ENCODE data around the gene EYA2.
"Not testable (repeated sequence)": the region's sequence is repeated elsewhere in the genome, so short reads cannot be mapped to it uniquely, and the experiment has no call there.

The EYA2 gene

DNA sequence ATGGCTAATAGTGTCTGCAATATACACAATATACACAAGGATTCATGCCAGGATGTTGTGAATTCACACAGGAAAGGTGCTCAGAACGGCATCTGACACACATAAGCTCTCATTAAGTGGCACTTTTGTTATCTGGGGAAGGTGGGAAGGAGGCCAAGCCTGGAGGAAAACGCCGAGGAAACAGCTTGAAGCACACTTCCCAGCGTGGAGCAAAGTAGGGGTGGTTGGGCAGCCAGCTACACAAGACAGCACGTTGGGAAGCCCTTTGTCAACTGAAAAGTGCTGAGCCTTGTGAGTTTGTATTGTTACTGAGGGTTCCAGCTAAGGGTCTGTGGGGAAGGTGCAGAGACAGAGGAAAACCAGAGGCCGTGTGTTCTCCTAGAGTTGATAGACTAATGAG, 280.9 kb downstream of the EYA2 start:
- DNase-seq (ENCODE audit: low read depth), result no peak

DNA sequence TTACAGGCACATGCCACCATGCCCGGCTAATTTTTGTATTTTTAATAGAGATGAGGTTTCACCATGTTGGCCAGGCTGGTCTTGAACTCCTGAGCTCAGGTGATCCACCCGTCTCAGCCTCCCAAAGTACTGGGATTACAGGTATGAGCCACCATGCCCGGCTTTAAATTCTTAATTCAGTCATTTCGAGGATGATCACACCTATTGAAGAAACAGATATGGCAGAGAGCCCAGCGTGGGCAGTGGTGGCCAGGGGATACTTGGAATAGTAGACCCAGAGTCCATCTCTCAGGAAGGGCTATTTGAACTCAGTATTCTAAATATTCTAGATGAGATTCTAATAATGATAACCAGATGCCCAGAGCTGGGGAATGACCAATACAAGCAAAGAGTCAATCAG, 281.6 kb downstream of the EYA2 start:
- DNase-seq (ENCODE audit: low read depth), result not testable (repeated sequence)

DNA sequence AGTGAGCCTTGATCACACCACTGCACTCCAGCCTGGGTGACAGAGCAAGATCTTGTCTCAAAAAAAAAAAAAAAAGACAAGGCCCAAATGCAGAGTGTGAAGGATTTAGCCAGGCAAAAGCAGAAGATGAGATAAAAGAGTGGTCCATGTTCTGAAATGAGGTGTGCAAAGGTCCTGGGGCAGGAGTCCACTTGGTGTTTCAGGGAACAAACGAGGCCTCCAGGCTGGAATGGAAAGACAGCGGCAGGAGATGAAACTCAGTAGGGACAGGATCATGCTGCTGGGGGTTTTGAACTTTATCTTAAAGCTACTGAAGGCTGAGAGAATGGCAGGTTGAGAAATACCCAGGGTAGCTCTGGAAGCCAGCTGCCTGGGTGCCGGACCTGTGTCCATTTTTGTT, 283.6 kb downstream of the EYA2 start:
- no peak for DNase-seq (ENCODE audit: low read depth)

DNA sequence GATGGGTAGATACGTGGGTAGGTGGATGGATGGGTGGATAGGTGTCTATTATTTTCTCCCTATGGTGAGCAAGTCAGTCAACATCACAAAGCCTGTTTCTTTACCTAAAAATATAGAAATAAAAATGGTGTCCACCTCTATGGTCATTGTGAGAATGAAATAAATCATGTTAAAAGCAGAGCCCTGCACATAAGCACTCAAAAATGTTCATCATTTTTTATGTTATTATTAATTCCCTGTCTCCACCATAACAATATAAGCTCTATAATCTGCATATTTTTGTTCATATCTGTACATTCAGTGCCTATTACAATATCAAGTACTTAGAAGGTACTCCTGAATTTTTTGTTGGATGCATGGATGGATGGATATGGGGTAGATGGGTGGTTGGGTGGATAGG, 284.2 kb downstream of the EYA2 start:
- DNase-seq (ENCODE audit: low read depth), result no peak

DNA sequence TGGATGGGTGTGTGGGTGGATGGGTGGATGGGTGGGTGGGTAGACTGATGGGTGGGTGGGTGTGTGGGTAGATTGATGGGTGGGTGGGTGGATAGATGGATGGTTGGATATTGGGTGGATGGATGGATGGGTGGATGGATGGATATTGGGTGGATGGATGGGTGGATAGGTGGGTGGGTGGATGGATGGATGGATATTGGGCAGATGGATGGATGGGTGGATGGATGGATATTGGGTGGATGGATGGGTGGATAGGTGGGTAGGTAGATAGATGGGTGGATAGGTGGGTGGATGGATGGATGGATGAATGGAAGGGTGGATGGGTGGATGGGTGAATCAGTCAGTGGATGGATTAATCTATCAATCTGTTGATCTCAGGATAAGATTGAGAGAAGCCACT, 284.6 kb downstream of the EYA2 start:
- no peak for DNase-seq (ENCODE audit: low read depth)

DNA sequence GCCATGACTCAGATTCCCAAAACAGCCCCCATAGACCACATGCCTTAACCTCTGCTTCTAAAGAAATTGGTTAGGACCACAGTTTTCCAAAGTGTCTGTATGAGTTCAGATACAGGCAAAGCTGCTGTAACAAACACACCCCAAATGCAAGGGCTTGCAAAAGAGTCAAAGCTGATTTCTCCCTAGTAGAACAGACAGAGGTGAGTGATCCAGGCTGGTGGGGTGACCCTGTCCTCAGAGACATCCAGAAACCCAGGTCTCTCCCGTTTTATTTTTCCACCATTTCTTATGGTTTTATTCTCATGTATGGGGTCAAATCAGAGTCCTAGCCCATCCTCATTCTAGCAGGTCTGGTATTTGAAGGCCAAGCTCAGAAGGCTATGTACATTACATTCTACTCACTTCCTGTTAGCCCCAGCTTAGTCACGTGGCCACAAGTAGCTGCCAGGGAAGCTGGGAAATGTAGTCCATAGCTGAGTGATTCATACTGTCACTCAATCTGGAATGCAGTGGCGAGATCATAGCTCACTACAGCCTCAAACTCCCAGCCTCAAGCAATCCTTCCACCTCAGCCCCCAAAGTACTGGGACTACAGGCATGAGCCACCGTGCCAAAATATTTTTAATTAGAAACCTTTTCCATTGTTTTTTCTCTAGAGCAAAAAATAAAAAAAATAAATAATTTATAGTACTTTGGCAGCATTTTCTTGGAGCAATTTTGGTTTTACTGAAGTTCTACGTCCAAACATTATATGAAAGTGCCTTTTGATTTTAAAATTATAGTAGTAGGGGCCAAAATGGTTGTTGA, 286.6 kb downstream of the EYA2 start:
- peak; percentile 98 for DNase-seq (ENCODE audit: low read depth)

DNA sequence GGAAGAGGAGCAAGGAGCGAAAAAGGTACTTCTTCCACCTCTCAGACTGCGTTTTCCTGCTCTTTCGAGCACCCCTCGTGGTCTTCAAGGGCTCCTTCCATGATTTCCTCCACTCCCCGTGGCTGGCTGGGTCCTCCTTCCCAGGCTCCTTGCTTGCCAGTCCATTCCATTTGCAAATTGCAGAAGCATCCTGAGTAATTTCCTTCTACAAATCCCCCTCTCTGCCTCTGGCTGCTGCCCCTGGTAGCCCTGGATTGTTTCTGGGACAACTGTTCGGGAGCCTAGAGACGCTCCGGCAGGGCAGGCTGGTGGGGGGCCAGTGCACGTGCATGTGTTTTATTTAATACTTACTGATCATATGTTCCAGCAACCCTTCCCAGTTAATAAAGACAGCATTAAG, 288.7 kb downstream of the EYA2 start:
- DNase-seq (ENCODE audit: low read depth), result no peak

DNA sequence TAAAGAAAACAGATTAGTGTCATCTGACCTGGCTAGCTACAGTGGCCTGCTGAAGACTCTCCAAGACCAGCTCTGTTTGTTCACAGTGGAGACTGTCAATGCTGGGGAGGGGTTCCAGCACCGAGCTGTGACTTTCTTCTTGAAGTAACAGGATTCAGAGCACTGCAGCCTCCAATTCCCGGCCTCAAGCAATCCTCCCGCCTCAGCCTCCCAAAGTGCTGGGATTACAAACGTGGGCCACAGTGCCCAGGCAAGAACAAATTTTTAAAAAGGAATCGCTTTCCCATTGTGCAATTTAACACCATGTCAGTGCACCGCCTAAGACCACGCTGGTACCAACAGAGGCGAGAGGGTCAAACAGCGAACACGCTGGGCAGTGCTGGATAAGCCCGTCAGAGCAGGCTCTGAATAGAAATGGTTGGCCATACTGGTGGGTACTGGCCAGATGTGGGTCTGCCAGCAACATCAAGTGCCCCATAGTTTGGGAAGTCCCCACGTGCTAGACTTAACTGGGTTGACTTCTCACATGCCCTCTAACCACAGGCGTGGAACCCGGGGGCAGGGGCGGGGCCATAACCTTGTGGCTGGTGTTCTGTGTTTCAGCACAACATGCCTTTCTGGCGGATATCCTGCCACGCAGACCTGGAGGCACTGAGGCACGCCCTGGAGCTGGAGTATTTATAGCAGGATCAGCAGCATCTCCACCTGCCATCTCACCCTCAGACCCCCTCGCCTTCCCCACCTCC, 293.0 kb downstream of the EYA2 start:
- DNase-seq (ENCODE audit: low read depth), result no peak

DNA sequence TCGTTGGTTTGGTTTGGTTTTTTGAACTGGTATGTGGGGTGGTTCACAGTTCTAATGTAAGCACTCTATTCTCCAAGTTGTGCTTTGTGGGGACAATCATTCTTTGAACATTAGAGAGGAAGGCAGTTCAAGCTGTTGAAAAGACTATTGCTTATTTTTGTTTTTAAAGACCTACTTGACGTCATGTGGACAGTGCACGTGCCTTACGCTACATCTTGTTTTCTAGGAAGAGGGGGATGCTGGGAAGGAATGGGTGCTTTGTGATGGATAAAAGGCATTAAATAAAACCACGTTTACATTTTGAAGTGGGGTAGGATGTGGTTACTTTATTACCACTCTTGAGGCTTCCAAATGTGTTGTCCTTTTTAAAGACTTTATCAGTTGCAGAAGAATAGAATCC, 293.9 kb downstream of the EYA2 start:
- no peak for DNase-seq (ENCODE audit: low read depth)

DNA sequence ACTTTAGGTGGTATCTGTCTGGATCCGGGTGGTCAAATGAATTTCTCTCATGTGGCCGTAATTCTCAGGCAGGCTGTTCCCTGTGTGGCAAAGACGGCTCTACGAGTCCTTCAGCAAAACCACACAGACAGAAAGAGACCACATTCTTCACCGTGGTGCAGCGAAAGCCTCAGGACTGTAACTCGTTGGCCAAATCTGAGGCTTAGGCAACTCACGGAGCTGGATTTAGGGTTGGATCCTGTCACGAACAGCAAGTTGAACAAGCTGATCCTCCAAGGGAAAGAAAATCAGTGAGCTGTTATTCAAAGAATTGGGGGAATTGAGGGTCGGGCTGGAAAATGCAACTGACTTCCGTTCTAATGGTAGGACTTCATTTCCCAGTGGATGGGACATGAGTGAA, 294.4 kb downstream of the EYA2 start:
- no peak for DNase-seq (ENCODE audit: low read depth)

DNA sequence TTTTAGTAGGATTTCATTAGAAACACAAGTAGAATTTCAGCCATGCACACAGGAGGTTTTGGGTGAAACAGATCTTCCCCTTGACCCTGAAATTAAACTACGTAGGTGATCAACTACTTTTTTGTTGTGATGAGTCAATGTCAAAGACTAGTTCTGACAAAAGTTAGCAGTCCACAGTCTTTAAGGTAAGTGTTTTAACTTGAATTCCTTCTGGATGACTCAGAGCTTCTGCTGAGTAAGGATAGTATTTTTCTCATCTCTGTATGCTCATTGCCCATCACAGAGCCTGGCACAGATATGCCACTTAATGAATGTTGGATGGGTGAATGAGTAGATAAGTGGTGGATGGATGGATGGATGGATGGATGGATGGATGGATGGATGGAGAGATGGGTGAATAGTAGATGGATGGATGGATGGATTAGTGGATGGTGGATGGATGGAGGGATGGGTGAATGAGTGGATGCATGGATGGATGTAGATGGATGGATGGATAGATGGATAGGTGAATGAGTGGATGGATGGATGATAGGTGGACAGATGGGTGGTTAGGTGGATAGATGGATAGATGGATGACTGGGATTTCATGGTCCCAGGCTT, 296.5 kb downstream of the EYA2 start:
- peak; percentile 88 for DNase-seq (ENCODE audit: low read depth)

DNA sequence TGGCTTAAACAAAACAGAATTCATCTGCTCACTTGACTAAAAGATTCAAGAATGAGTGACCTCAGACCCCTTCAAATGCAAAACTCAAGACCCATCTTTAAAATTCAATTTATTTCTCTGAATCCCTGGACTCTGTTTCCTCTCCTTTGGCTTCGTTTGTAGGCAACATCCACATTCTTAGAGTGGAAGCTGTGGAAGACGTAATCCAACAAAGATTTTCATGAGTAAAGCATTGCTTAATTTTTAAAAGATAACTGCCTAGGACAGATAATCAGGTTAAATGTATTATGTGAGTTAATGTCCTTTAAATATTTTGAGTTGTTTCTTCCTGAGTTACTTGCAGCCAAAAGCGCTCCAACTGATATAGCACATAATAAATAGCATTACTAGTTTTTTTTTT, 297.3 kb downstream of the EYA2 start:
- DNase-seq (ENCODE audit: low read depth), result no peak

DNA sequence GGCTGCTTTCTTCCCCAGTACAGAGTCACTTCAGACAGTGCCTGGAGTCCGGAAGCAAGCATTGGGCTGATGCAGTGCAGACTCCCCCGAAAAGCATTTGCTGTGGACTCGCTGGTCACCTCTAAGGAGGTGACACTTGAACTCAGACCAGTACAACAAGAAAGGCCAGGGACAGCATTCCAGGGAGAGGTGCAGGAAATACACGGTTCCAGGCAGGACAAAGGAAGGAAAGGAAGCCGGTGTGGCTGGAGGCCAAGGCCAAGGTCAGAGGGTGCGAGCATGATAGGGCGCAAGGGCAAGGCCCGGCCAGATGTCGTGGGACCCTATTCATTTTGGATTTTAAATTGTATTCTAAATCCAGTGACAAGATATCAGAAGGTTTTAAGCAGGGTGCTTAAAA, 300.9 kb downstream of the EYA2 start:
- no peak for DNase-seq (ENCODE audit: low read depth)

DNA sequence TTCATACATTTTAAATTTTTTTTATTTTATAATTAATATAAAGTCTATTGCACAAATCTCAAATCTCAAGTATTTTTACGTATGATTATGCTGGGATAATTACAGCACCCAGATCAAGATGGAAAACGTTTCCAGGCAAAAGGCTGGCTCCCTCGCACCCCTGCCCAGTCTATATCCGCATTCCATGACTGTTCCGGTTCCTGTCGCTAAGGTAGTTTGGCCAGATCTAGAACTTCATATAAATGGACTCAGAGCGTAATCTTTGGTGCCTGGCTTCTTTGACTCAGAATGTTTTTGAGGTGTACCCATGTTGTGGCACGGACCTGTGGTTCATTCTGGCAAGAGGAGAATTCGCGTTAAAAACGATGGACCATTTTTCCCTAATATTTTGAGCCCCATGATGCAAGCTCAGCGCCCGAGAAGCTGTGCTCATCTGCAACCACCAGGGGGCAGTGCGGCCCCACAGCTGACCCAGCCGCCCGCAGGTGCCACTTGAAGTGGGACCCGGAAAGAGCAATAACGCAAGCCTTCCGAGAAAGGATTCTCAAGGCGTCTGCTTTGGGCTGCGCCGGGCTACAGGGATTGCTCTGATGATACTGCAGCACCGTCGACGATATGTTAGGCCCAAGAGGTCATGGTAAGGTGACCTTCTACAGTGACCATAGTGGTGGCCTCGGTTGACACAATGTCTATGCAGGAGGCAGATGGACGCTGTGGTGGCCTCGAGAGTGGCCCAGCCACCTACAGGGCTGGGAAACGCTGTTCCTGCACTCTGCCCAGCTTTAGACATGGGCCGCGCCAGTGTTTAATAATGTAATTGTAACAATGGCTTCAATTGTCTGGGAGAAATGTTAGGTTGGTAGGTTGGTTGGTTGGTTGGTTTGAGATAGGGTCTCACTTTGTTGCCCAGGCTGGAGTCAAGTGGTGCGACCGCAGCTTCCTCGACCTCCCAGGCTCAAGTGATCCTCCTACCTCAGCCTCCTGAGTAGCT, 301.7 kb downstream of the EYA2 start:
- peak; percentile 79 for DNase-seq (ENCODE audit: low read depth)

DNA sequence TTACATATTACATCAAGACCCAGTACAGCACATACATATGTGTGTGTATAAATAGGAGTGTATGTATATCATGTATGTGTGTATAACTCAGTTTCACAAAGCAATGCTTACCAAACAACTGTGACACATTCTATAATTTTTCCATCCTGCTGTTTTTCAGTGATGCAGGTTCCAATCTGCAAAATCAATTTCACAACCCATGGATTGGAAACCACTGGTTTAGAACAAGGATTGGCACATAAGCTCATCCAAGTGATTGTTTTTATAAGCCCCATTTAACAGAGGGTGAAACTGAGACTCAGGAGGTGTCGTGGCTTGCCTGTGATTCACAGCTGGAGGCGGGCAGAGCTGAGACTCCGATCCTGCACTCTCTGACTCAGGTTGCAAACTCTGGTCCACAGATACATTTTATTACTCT, 303.6 kb downstream of the EYA2 start:
- DNase-seq (ENCODE audit: low read depth), result no peak

DNA sequence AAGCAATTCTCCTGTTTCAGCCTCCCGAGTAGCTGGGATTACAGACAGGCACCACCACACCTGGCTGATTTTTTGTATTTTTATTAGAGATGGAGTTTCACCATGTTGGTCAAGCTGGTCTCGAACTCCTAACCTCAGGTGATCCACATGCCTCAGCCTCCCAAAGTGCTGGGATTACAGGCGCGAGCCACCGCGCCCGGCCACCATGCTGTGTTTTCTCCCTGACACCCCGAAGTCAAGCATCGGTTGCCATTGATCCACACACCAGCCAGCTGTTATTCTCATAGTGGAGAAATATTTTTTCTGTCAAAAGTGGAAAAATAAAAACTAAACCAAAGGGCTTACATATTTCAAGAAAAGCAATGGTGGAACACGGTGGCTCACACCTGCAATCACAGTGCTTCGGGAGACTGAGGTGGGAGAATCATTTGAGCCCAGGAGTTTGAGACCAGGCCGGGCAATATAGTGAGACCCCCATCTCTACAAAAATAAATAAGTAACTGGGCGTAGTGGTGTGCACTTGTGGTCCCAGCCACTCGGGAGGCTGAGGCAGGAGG, 304.4 kb downstream of the EYA2 start:
- DNase-seq (ENCODE audit: low read depth), result no peak

DNA sequence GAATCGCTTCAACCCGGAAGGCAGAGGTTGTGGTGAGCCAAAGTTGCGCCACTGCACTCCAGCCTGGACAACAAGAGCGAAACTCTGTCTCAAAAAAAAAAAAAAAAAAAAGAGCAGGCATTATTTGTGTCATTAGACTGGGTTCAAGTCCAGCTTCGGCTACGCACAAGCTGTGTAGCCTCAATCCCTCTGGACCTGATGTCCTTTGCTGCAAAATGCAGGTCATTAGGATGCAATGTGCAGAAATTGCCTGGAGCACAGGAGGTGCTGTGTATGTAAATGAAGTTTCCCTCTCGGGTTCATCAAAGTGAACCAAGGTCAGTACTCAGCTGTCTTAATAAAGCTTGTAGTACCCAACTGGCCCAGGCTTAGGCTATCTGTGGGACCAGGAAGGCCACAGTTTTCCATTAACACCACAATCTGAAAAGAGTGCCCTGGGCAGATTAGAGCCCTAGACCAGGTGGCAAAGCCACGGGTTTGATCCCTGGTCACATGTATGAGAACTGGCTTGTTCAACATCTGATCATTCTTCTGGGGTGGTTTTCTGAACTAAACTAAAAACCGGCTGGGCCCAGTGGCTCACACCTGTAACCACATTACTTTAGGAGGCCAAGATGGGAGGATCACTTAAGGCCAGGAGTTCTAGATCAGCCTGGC, 306.6 kb downstream of the EYA2 start:
- no peak for DNase-seq (ENCODE audit: low read depth)

DNA sequence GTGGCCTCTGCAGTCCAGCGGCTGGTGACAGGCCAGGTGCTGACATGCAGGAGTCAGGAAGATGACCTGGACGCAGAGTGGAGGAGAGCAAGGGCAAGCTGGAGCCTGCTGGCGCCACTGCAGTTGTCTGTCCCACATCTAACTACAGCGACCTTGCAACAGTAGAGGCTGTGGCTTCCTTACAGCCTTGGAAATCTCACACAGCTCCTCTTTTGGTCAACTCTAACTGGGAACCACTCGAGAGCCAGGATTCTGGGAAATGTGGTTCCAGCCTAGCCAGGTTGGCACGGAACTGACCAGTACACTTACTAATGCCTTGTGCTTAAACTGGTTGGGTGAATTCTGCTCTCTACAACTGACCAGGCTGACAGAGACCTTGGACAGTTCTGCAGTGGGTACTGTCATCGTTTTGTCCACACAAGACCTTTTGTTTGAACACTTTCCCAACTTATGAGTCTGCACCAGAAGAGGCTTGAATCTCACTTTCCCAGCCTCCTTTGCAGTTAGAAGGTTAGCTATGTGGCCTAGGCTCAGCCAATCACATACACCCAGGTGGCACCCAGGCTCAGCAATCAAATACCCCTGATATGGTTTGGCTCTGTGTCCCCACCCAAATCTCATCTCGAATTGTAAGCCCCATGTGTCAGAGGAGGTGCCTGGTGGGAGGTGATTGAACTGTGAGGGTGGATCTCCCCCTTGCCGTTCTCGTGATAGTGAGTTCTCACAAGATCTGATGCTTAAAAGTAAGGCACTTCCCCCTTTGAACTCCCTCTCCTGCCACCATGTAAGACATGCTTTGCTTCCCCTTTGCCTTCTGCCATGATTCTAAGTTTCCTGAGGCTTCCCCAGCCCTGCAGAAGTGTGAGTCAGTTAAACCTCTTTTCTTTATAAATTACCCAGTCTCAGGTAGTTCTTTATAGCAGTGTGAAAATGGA, 308.4 kb downstream of the EYA2 start:
- DNase-seq (ENCODE audit: low read depth), result no peak

DNA sequence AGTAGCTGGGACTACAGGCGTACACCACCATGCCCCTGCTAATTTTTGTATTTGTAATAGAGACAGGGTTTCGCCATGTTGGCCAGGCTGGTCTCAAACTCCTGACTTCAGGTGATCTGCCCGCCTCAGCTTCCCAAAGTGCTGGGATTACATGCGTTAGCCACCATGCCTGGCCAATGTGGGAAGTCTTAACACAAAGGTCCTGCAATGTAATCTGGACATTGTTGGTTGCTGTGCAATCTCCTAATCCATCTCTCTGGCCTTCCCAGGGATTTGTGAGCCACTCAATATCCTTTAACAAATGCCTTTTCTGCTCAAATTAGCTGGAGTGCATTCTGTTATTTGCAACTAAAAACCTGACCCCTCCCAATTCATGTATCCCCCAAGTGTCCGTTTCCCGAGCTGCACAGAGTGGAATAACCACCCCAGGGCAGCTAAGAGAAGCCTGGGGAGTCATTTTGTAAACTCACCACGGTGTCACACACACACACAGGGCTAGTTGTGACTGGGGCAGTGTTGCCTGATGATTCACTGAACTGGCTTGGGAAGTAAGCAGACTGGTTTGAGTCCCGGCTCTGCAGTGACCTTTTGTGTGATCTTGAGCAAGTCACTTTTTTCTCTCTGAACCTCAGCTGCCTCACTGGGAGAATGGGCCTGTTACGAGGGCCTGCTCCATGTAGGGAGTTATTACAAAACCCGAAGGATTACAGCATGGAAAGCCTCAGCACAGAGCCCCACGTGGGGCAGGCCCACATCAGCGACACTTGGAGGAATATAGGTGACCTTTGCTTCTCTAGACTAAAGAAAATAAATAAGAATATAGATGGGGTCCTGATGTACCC, 309.6 kb downstream of the EYA2 start:
- DNase-seq (ENCODE audit: low read depth), result no peak
